Left kidney (tissue), 2 donors: ENCODE data around the gene GPATCH8. TPM values are rescaled to one million over a fixed set of nuclear protein-coding genes. Genes with fewer than 3 reads are reported as not detected.
"Not testable (repeated sequence)": the region's sequence is repeated elsewhere in the genome, so short reads cannot be mapped to it uniquely, and the experiment has no call there.

Experiments used
- DNase-seq: peaks from one replicate; pipeline ENCODE4 v3.0.0-alpha.2; 2013
- polyA plus RNA-seq: library from polyadenylated mRNA; unstranded; fragments of 120-200 nt; gene quantifications from one replicate; pipeline ENCODE4 v1.2.1, GENCODE V29; 2013; ENCODE audit not compliant: insufficient read length

Gene GPATCH8
- polyA plus RNA-seq, 1 donor = 65.1 TPM

DNA sequence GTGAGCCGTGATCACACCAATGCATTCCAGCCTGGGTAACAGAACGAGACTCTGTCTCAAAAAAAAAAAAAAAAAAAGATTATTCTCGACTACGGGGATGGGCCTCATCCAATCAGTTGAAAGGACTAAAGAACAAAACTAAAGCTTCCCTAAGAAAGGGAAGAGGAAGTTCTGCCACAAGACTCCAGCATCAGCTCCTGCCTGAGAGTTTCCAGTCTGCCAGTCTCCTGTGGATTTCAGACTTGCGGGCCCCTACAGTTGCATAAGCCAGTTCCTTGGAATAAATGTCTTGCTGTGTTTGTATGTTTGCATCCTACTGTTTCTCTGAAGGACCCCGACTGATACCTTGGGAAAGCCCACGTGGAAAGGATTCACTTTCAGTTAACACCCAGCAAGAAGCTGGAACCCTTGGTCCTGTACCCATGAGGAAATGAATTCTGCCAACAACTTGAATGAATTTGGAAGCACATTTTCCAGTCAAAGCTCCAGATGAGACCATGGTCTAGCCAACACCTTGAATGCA is 27.8 kb upstream of the GPATCH8 start:
- DNase-seq = no peak

DNA sequence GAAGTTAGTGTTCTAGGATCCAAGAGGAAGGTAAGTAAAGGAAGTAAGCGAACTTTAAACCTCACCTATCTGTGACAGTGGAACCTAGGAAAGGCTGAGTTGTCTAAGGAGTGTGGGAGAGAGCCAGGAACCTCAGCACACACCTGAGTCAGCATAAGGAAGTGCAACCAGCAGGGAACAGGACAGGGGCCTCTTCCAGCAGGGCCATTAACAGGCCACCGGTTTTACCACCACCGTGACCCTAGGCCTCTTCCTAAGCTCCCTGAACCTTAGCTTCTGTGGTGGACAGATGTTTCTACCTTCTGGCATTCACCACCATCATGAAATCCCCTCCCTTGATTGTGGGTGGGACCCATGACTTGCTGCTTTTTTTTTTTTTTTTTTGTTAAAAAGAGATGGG is 26.7 kb upstream of the GPATCH8 start:
- no peak for DNase-seq

DNA sequence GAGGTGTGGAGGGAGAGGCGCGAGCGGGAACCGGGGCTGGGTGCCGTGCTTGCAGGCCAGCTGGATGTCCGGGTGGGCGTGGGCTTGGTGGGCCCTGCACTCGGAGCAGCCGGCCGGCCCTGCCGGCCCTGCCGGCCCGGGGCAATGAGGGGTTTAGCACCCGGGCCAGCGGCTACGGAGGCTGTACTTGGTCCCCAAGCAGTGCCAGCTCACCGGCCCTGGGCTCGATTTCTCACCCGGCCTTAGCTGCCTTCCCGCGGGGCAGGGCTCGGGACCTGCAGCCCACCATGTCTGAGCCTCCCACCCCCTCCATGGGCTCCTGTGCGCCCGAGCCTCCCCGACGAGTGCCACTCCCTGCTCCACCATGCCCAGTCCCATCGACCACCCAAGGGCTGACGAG is 24.7 kb upstream of the GPATCH8 start:
- no peak for DNase-seq

DNA sequence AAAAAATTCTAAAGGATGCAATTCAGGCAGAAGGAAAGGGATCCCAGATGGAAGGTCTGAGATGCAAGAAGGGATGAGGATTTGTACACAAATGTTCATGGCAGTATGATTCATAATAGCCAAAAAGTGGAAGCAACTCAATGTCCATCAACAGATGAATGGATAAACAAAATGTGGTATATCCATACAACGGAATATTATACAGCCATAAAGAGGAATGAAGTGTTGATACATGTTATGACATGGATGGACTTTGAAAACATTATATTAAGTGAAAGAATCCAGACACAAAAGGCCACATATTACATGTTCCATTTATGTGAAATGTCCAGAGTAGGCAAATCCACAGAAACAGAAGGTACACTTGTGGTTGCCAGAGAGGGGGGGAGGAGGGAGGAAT is 23.9 kb upstream of the GPATCH8 start:
- no peak for DNase-seq

DNA sequence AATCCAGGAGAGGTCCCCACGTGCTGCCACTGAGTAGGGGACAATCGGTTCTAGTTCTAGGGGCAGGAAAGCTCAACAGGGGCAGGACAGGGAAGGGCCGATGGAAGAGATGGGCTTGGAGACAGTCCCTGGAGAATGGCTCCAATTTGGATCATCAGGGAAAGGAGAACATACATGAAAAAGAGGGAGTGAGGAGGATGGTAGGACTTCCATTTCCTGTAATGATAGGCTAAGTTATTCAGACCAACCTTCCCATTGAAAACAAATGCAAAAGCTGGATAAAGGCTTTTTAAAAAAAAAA is 20.4 kb upstream of the GPATCH8 start:
- DNase-seq = no peak

DNA sequence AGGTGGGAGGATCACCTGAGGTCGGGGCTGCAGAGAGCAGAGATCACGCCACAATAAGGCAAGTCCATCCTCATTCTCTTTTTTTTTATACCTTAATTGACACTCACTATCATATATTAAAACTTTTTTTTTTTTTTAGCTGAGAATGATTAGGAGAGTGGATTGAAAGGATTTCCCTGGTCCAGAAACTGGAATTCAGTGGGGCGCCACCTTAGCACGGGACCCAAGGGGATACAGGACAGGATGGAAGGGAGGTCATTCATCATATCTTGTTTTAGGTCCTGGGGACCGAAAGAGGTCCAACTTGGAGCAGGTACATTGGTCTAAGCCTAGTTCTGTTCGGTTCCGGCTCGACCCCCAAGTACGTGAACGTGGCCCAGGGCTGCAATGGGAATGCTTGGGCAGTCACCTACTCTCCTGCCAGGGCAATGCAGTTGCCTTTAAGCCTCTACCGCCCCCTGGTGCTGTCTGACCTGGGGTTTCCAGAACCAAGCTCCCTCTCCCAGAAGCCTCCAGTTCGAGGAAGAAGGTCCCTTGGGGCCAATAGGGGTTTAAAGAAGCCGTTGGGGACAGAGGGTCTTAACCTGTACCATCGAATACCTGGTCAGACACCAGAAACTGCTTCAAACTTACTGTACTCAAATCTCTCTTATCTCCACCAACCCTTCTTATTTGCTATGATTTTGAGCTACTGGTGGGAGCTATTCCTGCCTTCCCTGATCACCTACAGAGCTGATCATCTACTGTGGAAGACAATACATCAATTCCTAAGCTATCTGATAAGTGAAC is 19.9 kb upstream of the GPATCH8 start:
- no peak for DNase-seq

DNA sequence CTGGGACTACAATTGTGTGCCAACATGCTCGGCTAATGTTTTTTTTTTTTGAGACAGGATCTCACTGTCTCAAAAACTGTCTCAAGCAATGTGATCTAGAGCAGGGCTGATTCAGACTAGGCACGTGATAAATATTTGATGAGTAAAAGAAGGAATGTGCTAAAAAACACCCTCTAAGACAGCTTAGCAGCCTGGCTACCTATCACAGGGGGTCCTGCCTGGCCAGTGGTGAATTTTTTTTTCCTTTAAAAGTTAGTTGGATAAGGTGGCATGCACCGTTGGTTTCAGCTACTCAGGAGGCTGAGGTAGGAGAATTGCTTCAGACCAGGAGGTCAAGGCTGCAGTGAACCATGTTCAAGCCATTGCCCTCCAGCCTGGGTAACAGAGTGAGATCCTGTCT is 14.8 kb upstream of the GPATCH8 start:
- DNase-seq = no peak

DNA sequence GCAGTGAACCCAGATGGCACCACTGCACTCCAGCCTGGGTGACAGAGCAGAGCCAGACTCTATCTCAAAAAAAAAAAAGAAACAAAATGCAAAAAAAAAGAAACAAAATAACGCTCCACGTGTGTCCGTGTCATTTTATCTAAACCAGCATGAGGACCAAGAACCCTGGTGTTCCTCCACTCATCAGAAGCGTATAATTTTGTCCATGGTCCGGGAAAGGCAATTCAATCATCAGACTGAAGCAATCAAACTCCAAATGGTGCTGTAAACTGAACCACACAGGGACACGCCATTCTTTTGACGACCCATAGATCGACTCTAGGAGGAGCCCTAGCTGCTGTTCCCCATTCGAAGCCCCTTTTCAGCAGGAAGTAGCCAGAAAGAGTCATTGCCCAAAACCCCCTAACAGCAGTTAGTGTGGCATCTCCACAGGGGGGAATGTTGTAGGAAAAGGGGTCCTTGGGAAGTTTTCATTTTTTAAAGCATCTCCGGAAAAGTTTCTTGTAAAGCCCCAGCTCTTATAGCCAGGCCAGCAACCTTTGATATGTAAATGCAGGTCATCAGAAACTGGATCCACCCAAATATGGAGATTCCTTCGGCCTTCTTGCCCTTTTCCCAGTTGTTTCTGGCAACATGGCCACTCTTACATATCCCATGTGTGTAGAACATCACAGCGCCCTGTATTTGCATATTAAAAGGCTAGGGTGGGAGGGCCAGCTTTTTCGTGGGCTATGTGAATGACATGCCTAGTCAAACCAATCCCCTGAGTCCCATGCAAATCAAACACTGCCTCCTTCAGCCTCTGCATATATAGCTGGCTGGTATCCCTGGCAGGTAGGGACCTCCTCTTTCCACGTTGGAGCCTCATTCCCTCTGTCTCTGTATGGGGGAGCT is 8.3 kb upstream of the GPATCH8 start:
- not testable (repeated sequence) for DNase-seq

DNA sequence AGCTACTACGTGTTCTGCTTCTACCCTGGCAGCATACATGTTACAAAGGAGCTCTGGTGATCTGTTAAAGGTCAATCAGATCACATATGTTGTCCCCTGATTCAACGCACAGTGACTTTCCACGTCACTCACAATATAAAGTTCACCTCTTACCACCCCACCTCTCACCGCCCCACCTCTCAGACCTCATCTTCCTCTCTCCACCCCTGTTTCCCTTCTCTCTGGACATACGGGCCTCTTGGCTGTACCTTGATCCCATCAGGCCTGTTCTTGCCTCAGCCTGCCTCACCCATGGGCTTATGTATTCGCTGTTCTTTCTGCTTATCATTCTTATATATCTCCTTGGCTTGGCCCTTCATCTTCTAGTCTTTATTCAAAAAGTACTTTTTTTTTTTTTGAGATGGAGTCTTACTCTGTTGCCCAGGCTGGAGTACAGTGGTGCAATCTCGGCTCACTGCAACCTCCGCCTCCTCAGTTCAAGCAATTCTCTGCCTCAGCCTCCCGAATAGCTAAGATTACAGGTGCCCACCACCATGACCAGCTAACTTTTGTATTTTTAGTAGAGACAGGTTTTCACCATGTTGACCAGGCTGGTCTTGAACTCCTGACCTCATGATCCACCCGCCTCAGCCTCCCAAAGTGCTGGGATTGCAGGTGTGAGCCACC is 3.9 kb upstream of the GPATCH8 start:
- DNase-seq = not testable (repeated sequence)

DNA sequence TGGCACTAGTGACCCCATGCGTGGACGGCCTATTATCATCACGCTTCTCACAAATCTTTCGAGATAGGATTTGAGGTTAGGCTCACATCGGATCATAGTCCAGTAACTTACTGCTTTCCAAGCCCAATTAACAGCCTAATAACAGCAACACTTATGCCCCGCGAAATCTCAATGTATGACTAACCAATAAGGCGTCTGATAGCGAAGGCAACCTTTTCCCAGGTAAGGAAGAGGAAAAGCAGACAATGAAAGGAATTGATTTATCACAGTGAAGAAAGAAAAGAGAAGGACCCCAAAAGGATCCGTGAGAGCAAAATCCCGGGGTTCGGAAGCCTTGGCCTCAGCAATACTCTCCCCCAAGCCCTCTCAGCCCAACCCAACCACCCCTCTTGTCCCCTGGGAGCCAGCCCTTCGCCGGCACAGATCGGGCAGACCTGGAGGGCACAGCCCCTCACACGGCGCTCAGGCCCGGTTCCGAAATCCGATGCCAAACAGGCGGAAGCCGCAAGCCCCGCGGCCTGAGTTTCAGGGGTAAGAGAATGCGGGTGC is 534 bp downstream of the GPATCH8 start:
- DNase-seq = no peak

DNA sequence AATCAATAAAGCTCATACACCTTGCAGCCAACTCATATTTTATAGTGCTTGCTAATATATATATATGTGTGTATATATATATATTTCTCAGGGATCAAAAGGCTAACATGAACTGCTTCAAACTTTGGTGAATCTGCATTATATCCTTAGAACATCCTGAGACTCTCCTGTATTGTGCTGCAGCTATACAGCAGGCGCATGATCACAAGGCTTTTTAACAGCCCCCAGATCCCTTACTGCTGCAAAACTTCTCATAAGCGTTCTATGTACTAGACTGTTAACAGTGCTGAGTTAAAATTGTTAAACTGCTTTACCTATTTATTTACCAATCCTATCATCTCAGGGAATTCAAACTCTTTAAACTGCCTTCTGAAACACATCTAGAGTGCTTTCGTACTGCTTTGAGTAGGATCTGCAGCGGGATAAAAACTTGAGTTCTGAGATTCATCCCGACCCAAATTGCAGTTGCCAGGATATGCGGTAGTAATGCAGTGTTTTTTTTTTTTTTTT is 1.3 kb downstream of the GPATCH8 start:
- no peak for DNase-seq

DNA sequence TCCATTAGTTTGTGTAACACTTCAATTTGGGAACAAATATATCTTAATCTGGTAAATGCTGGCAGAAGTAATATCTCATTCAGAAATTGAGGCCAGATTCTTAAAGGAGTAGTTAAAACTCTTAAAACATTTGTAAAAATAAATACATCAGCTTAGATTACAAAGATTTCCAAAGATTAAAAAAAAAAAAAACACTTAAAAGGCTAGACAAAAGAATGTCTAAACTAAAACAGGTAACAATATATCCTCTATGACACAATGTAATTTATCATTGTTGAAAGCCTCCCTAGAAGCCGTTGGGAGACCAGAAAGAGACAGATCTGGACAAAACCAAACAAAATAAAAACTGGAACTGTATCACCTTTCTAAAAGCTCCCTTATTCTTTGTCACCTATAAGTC is 3.5 kb downstream of the GPATCH8 start:
- DNase-seq = no peak

DNA sequence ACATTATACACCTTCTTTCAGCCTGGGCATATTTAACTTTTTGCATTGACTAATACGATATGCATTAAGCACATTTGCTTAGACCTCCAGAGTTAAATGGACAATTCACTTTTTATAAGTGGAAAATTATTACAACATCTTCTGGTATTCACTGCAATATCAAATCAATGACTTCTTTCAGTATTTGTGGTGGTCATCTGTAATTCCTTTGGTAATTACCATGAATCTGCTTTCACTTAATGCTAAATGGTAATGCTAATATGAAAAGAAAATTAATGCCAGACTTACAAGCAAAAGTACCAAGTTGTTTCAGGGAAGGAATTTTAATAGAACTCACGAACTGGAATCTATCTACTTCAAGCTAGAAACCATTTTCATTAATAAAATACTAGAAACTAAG is 6.4 kb downstream of the GPATCH8 start:
- DNase-seq = no peak

DNA sequence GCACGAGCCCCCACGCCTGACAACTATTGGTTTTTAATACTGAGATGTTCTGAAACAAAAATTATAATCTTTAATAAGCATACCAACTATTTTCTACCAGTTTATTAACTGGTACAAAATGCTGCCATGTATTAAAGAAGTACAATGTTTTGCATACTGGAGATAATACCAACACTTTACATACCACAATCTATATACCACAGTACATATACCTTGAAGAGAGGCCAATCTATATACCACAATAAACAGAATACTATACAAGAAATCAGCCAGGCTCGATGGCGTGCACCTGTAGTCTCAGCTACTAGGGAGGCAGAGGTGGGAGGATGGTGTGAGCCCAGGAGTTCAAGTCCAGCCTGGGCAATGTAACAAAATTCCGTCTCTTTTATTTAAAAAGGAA is 9.9 kb downstream of the GPATCH8 start:
- no peak for DNase-seq

DNA sequence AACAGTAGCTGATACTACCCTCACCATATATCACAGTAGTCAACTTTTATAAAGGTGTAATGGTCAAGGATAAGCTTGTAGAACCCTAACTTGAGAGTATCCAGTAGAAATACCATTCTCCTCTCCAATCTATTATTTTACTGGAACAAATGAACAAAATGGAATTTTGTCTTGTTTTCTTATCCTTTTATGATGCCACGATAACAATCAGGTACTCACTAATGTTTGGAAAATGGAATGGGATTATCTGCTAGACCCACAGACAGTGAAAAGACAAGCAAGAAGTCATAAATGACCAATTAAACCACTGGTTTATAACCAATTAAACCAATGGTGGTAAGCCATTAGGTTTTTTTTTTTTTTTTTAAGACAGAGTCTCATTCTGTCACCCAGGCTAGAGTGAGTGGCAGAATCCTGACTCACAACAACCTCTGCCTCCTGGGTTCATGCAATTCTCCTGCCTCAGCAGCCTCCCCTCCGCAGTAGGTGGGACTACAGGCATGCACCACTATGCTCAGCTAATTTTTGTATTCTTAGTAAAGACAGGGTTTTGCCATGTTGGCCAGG is 10.4 kb downstream of the GPATCH8 start:
- DNase-seq = no peak

DNA sequence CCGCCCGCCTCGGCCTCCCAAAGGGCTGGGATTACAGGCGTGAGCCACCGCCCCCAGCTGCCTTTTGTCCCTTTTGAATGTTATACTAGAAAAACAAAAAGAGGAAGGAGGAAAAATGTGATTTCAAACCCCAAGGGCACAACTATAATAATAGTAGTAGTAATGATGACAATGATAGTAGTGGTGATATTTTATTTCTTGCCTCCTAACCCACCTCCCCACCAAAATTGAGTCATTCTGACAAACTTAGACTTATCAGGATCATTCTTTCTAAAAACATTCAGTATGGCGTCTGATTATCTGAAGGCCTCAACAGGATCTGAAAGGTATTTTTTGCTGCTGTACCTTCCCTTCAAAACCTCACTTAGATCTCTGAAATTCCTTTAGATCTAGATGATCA is 13.6 kb downstream of the GPATCH8 start:
- no peak for DNase-seq

DNA sequence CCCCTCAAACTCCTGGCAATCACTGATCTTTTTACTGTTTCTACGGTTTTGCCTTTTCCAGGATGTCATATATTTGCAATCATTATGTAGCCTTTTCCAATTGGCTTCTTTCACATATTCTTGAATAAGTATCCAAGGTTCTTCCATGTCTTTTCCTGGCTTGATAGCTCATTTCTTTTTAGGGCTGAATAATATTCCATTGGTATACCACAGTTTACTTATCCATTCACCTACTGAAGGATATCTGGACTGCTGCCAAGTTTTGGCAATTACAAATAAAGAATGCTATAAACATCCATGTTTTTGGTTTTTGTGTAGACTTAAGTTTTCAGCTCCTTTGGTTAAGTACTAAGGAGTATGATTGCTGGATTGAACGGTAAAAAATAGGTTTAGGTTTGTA is 16.0 kb downstream of the GPATCH8 start:
- no peak for DNase-seq

DNA sequence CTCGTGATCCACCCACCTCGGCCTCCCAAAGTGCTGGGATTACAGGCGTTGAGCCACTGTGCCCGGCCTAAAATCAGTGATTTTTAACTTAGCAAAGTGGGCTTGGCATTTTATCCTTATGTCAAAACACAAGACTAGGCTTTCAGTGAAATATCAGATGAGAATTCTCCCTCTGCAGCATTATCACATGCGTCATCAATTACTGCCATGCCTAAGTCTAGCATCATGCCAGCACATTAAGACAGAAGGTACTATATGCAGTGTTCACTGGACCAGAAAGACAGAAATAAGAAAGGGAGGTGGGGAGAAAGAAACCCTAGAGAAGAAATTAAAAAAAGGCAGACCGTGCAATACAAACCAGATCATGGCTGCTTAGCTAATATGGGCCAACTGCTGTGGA is 29.8 kb downstream of the GPATCH8 start:
- no peak for DNase-seq

DNA sequence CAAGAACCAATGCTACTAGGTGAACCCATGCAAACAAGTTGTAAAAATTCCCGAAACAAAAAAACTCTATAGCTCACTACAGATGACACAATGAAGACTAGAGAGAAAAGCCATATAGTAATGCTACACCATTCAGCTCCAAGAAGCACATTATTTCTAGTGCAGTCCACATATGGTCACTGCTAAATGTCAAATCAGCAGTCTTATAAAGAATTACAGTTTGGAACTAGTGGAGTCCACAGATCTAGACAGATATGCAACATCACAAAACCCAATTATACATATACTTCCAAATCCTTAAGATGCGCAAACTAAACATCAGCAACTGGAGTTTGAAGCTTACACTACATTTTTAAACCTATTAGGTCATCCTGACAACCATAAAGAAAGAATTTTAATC is 33.5 kb downstream of the GPATCH8 start:
- no peak for DNase-seq

DNA sequence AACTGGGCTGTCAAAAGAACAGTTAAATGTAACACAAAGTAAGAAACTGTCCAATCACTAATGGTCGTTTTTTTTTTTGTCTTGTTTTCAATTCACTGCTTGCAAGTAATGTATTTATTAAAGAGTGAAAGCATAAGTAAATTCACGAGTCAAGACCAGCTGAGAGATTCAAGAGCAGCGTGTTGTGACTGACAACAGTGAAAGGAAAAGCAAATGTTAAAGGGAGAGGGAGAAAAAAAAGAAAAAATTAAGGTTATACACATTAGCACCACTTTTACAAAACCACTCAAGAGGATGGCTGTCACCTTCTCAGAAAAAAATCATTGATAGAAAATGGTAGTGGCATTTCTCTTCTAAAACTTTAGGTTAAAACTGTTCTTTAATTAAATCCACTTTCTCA is 36.1 kb downstream of the GPATCH8 start:
- no peak for DNase-seq

DNA sequence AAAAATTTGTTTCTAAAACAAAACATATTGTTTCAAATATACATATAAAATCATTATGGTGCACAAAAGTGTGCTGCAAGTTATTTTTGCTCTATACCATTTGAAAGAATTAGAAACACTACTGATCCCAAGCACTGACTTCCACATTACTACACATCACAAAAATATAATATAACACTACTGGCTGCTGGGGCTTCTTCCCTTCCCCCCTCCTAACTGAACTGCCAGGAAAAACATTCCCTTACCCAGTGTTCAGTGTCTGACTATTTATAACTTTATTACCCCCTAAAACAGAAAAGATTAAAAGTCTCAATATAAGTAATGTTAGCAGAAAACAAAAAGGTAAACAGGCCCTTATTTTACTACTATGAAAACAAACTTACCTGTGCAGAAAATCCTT is 36.9 kb downstream of the GPATCH8 start:
- DNase-seq = no peak

DNA sequence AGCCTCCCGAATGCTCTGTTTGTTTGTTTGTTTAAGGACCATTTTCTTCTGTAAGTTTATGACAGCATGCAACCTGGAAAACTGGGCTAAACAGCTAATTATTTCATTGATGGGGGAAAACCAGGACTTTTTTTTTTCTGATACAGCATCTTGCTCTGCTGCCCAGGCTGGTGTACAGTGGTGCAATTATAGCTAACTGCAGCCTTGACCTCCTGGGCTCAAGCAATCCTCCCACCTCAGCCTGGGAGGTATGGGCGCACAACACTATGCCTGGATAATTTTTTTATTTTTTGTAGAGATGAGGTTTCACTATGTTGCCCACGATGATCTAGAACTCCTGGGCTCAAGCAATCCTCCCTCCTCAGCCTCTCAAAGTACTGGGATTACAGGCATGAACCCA is 37.3 kb downstream of the GPATCH8 start:
- no peak for DNase-seq
